HFF-Myc (cell line): ENCODE measurements around the gene HK2.
"Not testable (repeated sequence)": the region's sequence is repeated elsewhere in the genome, so short reads cannot be mapped to it uniquely, and the experiment has no call there.

ENCODE experiments used
- DNase-seq: peaks from one replicate; pipeline ENCODE4 v3.0.0-alpha.2; 2011; ENCODE audit warnings: low read depth; ENCODE audit errors: extremely low read depth
- H3K4me3 ChIP-seq: replicated peaks from 2 replicates; pipeline ENCODE4 v1.5.1; 2011; ENCODE audit warnings: low read depth, mild to moderate bottlenecking, control low read depth, low read length
- TF ChIP-seq, protein P1 (sequence below): IDR thresholded peaks from 2 replicates; pipeline ENCODE4 v1.5.1; 2012; ENCODE audit warnings: mild to moderate bottlenecking, low read depth, low read length, control low read depth; ENCODE audit errors: missing control alignments

Gene HK2

DNA sequence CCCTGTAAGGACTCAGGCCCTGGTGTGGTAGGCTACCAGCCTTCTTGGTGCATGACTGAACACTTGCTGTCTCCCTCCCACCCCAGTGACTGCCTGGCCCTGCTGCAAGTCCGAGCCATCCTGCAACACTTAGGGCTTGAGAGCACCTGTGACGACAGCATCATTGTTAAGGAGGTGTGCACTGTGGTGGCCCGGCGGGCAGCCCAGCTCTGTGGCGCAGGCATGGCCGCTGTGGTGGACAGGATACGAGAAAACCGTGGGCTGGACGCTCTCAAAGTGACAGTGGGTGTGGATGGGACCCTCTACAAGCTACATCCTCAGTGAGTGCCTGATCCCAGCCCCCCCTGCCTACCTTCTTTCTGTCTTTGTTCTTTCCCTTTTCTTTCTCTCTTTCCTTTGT is 55.2 kb downstream of the HK2 start:
- no peak overlapping the region for H3K4me3 ChIP-seq
- TF ChIP-seq, protein P1, sequence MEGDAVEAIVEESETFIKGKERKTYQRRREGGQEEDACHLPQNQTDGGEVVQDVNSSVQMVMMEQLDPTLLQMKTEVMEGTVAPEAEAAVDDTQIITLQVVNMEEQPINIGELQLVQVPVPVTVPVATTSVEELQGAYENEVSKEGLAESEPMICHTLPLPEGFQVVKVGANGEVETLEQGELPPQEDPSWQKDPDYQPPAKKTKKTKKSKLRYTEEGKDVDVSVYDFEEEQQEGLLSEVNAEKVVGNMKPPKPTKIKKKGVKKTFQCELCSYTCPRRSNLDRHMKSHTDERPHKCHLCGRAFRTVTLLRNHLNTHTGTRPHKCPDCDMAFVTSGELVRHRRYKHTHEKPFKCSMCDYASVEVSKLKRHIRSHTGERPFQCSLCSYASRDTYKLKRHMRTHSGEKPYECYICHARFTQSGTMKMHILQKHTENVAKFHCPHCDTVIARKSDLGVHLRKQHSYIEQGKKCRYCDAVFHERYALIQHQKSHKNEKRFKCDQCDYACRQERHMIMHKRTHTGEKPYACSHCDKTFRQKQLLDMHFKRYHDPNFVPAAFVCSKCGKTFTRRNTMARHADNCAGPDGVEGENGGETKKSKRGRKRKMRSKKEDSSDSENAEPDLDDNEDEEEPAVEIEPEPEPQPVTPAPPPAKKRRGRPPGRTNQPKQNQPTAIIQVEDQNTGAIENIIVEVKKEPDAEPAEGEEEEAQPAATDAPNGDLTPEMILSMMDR, result no peak
- no peak for DNase-seq

DNA sequence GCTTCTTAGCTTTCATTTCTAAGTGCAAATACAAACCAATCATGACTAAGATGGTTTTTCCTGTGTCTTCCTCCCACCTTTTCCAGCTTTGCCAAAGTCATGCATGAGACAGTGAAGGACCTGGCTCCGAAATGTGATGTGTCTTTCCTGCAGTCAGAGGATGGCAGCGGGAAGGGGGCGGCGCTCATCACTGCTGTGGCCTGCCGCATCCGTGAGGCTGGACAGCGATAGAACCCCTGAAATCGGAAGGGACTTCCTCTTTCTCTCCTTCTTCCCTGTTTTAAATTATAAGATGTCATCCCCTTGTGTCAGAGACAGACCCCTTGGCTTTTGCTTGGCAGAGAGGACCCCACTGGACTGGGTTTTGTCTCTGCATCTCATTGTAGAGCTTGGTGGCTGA is 56.8 kb downstream of the HK2 start:
- TF ChIP-seq, protein P1, result no peak
- no peak overlapping the region for H3K4me3 ChIP-seq
- no peak for DNase-seq

DNA sequence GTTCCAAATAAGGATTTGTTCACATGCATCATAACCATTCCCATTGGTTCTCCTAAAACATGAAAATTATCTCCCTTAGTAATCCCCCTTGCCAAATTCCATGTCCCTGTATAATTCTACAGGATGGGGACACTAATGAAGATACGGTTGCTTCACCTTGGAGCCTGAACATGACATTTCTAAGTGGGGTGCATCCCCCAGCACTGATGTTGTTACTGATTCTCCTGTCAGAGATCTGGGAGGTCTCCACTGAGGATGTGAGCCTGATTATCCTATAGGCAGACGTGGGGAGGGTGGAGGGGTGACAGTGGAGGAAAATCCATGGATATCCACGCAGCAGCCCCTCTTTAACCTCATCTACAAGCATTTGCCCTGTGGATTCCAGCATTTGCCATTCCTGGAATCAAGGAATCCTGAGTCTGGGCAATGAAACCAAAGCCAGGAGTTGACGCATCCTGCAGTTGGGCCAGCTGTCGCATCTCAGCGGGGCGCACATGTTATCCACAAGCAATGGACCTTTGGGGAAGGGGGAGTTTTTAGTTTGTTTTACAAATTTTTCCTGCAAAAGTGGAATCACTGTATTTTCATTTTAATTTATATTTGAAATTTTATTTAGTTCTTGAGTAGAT is 57.3 kb downstream of the HK2 start:
- no peak for DNase-seq
- TF ChIP-seq, protein P1, result no peak
- no peak overlapping the region for H3K4me3 ChIP-seq

DNA sequence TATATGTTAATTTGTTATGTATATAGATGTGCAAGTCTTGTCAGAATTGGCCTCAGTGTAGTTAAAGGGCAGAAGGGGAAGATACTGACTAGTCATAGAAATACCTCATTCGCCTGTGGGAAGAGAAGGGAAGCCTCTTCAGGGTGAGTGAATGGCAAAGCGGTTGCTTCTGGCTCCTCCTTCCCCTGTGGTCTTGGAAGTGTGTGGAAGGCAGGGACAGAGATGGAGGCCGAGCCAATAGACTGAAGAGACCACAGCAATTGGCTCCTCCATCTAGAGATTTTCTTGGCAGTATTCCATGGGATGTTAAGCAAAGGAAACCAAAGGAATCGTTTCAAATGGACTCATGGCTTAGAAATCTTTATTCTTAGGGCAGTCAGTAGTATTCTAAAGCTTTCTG is 57.9 kb downstream of the HK2 start:
- DNase-seq, result not testable (repeated sequence)

DNA sequence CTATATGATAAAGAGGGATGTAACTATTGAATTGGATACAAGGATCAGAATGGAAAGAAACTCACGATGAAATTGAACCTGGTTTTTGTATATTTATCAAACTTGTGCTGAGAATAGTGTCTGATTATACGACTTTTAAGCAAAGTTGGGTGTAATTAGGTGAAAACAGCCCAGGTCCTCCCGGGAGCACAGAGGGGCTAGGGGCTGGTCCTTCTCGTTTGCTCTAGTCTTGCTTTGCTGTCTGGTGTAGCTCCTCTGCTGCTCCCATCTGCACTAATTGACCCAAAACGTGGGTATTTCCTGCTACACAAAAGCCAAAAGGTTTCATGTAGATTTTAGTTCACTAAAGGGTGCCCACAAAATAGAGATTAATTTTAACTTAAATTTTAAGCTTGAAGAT is 58.7 kb downstream of the HK2 start:
- TF ChIP-seq, protein P1, result no peak

More for the DNA sequence above, 57.9 kb downstream of the HK2 start:
- not testable (repeated sequence) for H3K4me3 ChIP-seq

DNA sequence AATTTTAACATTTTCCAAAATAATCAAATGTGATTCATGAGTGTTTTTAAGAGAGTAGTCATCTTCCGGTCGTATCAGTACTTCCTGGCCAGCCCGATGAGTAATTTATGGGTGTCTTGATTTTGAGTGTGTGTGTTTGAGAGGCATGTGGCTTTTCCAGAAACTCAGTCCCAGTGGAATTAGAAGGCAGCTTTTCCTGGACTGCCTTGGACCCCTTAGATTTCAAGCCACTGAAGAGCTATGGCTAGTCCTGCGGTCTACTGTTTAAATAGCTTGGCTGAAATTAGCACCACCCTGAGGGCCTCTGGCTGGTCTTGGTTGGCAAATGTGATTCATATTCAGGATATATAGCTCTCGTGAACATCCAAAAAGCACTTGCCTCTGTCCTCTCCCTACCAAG is 59.4 kb downstream of the HK2 start:
- TF ChIP-seq, protein P1, result no peak
- no peak overlapping the region for H3K4me3 ChIP-seq
- DNase-seq, result no peak

More for the DNA sequence above, 58.7 kb downstream of the HK2 start:
- H3K4me3 ChIP-seq, result no peak overlapping the region
- DNase-seq, result no peak

DNA sequence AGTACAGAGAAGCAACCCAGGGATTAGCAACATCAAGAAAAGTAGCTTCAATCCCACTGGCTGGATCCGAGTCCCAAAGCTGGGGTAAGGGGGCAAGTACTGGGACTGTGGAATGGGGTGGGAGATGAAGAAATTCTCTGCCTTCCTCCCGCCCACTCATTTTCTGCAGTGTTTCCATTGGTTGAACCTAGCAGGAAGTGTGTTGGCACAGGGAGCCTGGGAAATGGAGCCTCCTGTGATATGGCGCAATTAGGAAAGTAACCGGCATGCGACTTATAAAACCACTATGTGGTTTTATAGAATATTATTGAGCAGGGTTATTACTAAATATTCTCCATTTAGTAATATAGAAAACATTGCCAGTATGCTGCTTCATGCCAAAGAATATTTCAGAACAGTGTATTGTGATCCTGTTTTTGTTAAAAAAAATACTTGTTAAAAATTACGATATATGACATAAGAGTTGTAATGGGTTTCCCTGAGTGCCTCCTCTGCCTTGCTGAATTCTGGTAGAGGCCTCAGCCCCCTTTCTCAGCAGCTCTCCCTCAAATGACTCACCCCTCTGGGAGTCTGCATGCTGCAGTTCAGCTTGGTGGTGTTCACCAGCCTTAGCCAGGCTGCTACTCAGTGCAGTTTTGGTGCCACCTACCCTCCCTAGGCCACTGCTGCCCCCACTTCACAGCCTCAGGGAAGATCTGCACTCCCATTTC is 60.5 kb downstream of the HK2 start:
- TF ChIP-seq, protein P1, result no peak
- no peak overlapping the region for H3K4me3 ChIP-seq
- no peak for DNase-seq
